H9 (cell line): ENCODE measurements around the gene IDUA. TPM values are rescaled to one million over a fixed set of nuclear protein-coding genes. Genes with fewer than 3 reads are reported as not detected.
A peak's percentile ranks its signal among the peaks of the same experiment; 100 is the strongest.

Source experiments
- DNase-seq: peaks from one replicate; pipeline ENCODE4 v3.0.0-alpha.2; 2017
- H2AFZ ChIP-seq: one replicate; pipeline ENCODE4 v1.6.1; 2013; ENCODE audit warnings: mild to moderate bottlenecking, low read length, control low read depth, moderate library complexity
- H2AK5ac ChIP-seq: 2 replicates; pipeline ENCODE4 v1.6.1; 2013; ENCODE audit warnings: low read length, control low read depth, mixed read lengths; ENCODE audit not compliant: insufficient read length
- H2BK120ac ChIP-seq: one replicate; pipeline ENCODE4 v1.6.1; 2013; ENCODE audit warnings: low read depth, mild to moderate bottlenecking, low read length, control low read depth, inconsistent platforms; ENCODE audit not compliant: poor library complexity, severe bottlenecking
- H2BK12ac ChIP-seq: 2 replicates; pipeline ENCODE4 v1.6.1; 2013; ENCODE audit warnings: low read length, control low read depth, mixed read lengths, low read depth; ENCODE audit not compliant: insufficient read length
- H2BK15ac ChIP-seq: 2 replicates; pipeline ENCODE4 v1.6.1; 2013; ENCODE audit warnings: low read depth, low read length, control low read depth
- H2BK20ac ChIP-seq: one replicate; pipeline ENCODE4 v1.6.1; 2013; ENCODE audit warnings: low read depth, mild to moderate bottlenecking, low read length, control low read depth, inconsistent platforms; ENCODE audit not compliant: poor library complexity, severe bottlenecking
- H2BK5ac ChIP-seq: 2 replicates; pipeline ENCODE4 v1.6.1; 2013; ENCODE audit warnings: low read length, control low read depth, mixed read lengths; ENCODE audit not compliant: insufficient read length
- H3K14ac ChIP-seq: 2 replicates; pipeline ENCODE4 v1.6.1; 2013; ENCODE audit warnings: low read length, control low read depth; ENCODE audit not compliant: insufficient read depth
- H3K18ac ChIP-seq: 2 replicates; pipeline ENCODE4 v1.6.1; 2013; ENCODE audit warnings: low read depth, mild to moderate bottlenecking, mixed read lengths, low read length, control low read depth; ENCODE audit not compliant: insufficient read length
- H3K23ac ChIP-seq: 2 replicates; pipeline ENCODE4 v1.6.1; 2013; ENCODE audit warnings: low read length, control low read depth, mixed read lengths, low read depth; ENCODE audit not compliant: insufficient read length
- H3K23me2 ChIP-seq: 2 replicates; pipeline ENCODE4 v1.6.1; 2013; ENCODE audit warnings: low read depth, mild to moderate bottlenecking, mixed read lengths, low read length, control low read depth; ENCODE audit not compliant: insufficient read length, poor library complexity, severe bottlenecking
- H3K27ac ChIP-seq: 2 replicates; pipeline ENCODE4 v1.5.1; 2013; ENCODE audit warnings: low read length, control low read depth, mixed read lengths, low read depth; ENCODE audit not compliant: insufficient read length
- H3K27me3 ChIP-seq: 2 replicates; pipeline ENCODE4 v1.6.1; 2013; ENCODE audit warnings: low read length, control low read depth, inconsistent platforms; ENCODE audit not compliant: insufficient read depth
- H3K4ac ChIP-seq: 2 replicates; pipeline ENCODE4 v1.6.1; 2013; ENCODE audit warnings: low read depth, mild to moderate bottlenecking, control low read depth, inconsistent platforms, low read length, moderate library complexity
- H3K4me1 ChIP-seq: 2 replicates; pipeline ENCODE4 v1.6.1; 2013; ENCODE audit warnings: low read length, control low read depth, inconsistent platforms; ENCODE audit not compliant: insufficient read depth
- H3K4me2 ChIP-seq: 2 replicates; pipeline ENCODE4 v1.6.1; 2013; ENCODE audit warnings: low read length, control low read depth, mixed read lengths; ENCODE audit not compliant: insufficient read length, insufficient read depth
- H3K56ac ChIP-seq: 2 replicates; pipeline ENCODE4 v1.6.1; 2013; ENCODE audit warnings: low read depth, mild to moderate bottlenecking, mixed read lengths, low read length, control low read depth; ENCODE audit not compliant: insufficient read length
- H3K79me1 ChIP-seq: 2 replicates; pipeline ENCODE4 v1.6.1; 2013; ENCODE audit warnings: low read depth, mild to moderate bottlenecking, moderate library complexity, low read length, control low read depth, inconsistent platforms; ENCODE audit not compliant: insufficient read depth, poor library complexity, severe bottlenecking
- H3K79me2 ChIP-seq: 2 replicates; pipeline ENCODE4 v1.6.1; 2013; ENCODE audit warnings: low read length, control low read depth, inconsistent platforms; ENCODE audit not compliant: insufficient read depth
- H3K9ac ChIP-seq: 2 replicates; pipeline ENCODE4 v1.6.1; 2013; ENCODE audit warnings: low read length, control low read depth, mixed read lengths; ENCODE audit not compliant: insufficient read length; ENCODE audit errors: extremely low read depth
- H3K9me3 ChIP-seq: one replicate; pipeline ENCODE4 v1.6.1; 2013; ENCODE audit warnings: low read depth, low read length, inconsistent platforms; ENCODE audit not compliant: control insufficient read depth
- H3T11ph ChIP-seq: one replicate; pipeline ENCODE4 v1.6.1; 2013; ENCODE audit warnings: mild to moderate bottlenecking, low read length, control low read depth, inconsistent platforms
- H4K20me1 ChIP-seq: one replicate; pipeline ENCODE4 v1.6.1; 2013; ENCODE audit not compliant: control insufficient read depth, insufficient read length, insufficient read depth
- H4K5ac ChIP-seq: 2 replicates; pipeline ENCODE4 v1.6.1; 2013; ENCODE audit warnings: low read depth, mild to moderate bottlenecking, mixed read lengths, low read length, control low read depth; ENCODE audit not compliant: insufficient read length
- H4K8ac ChIP-seq: replicated peaks from 2 replicates; pipeline ENCODE4 v1.6.1; 2013; ENCODE audit warnings: low read length, control low read depth, mixed read lengths, low read depth; ENCODE audit not compliant: insufficient read length
- H4K91ac ChIP-seq: 2 replicates; pipeline ENCODE4 v1.6.1; 2013; ENCODE audit warnings: low read depth, mild to moderate bottlenecking, moderate library complexity, mixed read lengths, low read length, control low read depth; ENCODE audit not compliant: insufficient read length
- H3K27ac Mint-ChIP-seq, 3 experiments: 2 replicates in 2 of 3; 3 replicates in 1 of 3; pipeline ENCODE4 v1.8.0; 2020 to 2021; ENCODE audit warnings: mixed read lengths in 3 of 3, mild to moderate bottlenecking in 1 of 3, moderate library complexity in 1 of 3
- H3K27me3 Mint-ChIP-seq: 2 replicates; pipeline ENCODE4 v1.8.0; 2021; ENCODE audit warnings: low read depth, mild to moderate bottlenecking, moderate library complexity, mixed read lengths
- H3K36me3 Mint-ChIP-seq, 3 experiments: 2 replicates in 2 of 3; 3 replicates in 1 of 3; pipeline ENCODE4 v1.8.0; 2020 to 2021; ENCODE audit warnings: low read depth in 3 of 3, mixed read lengths in 3 of 3; ENCODE audit not compliant: insufficient read depth in 1 of 3
- H3K4me1 Mint-ChIP-seq, 2 experiments: 2 replicates each; pipeline ENCODE4 v1.8.0; 2020; ENCODE audit warnings: mixed read lengths in 2 of 2
- H3K4me3 Mint-ChIP-seq, 2 experiments: 2 replicates in 1 of 2; 3 replicates in 1 of 2; pipeline ENCODE4 v1.8.0; 2020 to 2021; ENCODE audit warnings: mild to moderate bottlenecking in 2 of 2, mixed read lengths in 2 of 2, moderate library complexity in 1 of 2
- H3K9me3 Mint-ChIP-seq, 2 experiments: 2 replicates in 1 of 2; 3 replicates in 1 of 2; pipeline ENCODE4 v1.8.0; 2020; ENCODE audit warnings: mild to moderate bottlenecking in 2 of 2, mixed read lengths in 2 of 2, moderate library complexity in 1 of 2
- WGBS: extraction: QIAGEN DNeasy Blood & Tissue Kit; methylation state at CpG from one replicate; pipeline ENCODE4 v1.1.7; 2013; ENCODE audit warnings: missing lambda C conversion rate, low lambda C conversion rate, mixed read lengths; ENCODE audit not compliant: insufficient read length; ENCODE audit errors: extremely low coverage; 5-methylcytosine and 5-hydroxymethylcytosine counted together
- total RNA-seq: library from RNA; stranded (reverse); gene quantifications from 2 replicates; pipeline ENCODE4 v1.2.1, GENCODE V29; 2021
- TF ChIP-seq, protein P1 (sequence below): fragments of 200-600 bp; sonication (generic); conservative IDR thresholded peaks from 3 replicates; pipeline ENCODE4 v1.8.0; 2021; ENCODE audit warnings: antibody characterized with exemption, mild to moderate bottlenecking

Gene IDUA
- total RNA-seq, 1 experiment from 2014 or later = 14.5 TPM

- H2BK120ac ChIP-seq = no peak overlapping the region
- no peaks in the 10 kb centered on the region for H4K20me1 ChIP-seq
- no peak overlapping the region for H3K4me2 ChIP-seq
- H4K8ac ChIP-seq = no peak overlapping the region
- WGBS = no CpG with 5 or more reads among the region's 63 CpGs
- no peak for DNase-seq
- H3K23ac ChIP-seq = no peak overlapping the region
- no peak overlapping the region for H2BK5ac ChIP-seq
- TF ChIP-seq, protein P1, sequence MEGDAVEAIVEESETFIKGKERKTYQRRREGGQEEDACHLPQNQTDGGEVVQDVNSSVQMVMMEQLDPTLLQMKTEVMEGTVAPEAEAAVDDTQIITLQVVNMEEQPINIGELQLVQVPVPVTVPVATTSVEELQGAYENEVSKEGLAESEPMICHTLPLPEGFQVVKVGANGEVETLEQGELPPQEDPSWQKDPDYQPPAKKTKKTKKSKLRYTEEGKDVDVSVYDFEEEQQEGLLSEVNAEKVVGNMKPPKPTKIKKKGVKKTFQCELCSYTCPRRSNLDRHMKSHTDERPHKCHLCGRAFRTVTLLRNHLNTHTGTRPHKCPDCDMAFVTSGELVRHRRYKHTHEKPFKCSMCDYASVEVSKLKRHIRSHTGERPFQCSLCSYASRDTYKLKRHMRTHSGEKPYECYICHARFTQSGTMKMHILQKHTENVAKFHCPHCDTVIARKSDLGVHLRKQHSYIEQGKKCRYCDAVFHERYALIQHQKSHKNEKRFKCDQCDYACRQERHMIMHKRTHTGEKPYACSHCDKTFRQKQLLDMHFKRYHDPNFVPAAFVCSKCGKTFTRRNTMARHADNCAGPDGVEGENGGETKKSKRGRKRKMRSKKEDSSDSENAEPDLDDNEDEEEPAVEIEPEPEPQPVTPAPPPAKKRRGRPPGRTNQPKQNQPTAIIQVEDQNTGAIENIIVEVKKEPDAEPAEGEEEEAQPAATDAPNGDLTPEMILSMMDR = no peak
- no peak overlapping the region for H3K9ac ChIP-seq
- H3K4ac ChIP-seq = no peak overlapping the region
- peak overlapping the region; percentile 33 to 69; a peak in 2 of 5 replicates for H3K4me3 Mint-ChIP-seq
- H3K27me3 ChIP-seq = peaks cover 32% of the 10 kb centered on the region; the same call in 1 of the 2 replicates
- no peak overlapping the region for H3K27ac ChIP-seq
- no peak overlapping the region for H2BK15ac ChIP-seq
- H4K91ac ChIP-seq = no peak overlapping the region
- H2BK12ac ChIP-seq = no peak overlapping the region
- H3K79me2 ChIP-seq = no peaks in the 10 kb centered on the region
- no peaks in the 10 kb centered on the region for H3K36me3 Mint-ChIP-seq
- no peak overlapping the region for H2AK5ac ChIP-seq
- peaks cover 85% of the 10 kb centered on the region for H3K27me3 Mint-ChIP-seq
- no peak overlapping the region for H3K27ac Mint-ChIP-seq
- H3K56ac ChIP-seq = no peak overlapping the region
- H3K14ac ChIP-seq = no peak overlapping the region; the same call in 1 of the 2 replicates
- no peak overlapping the region for H2AFZ ChIP-seq
- H3K23me2 ChIP-seq = peaks cover 8% of the 10 kb centered on the region
- no peaks in the 10 kb centered on the region for H3K9me3 ChIP-seq
- no peaks in the 10 kb centered on the region for H3K79me1 ChIP-seq
- no peaks in the 10 kb centered on the region for H3K4me1 ChIP-seq
- H3K9me3 Mint-ChIP-seq = peaks cover 4 to 13% of the 10 kb centered on the region in 2 experiments; a peak in 4 of 5 replicates
- no peak overlapping the region for H3T11ph ChIP-seq
- H3K4me1 Mint-ChIP-seq = peaks cover 2 to 3% of the 10 kb centered on the region in 2 experiments; a peak in 3 of 4 replicates
- no peak overlapping the region for H3K18ac ChIP-seq
- H4K5ac ChIP-seq = no peak overlapping the region
- no peak overlapping the region for H2BK20ac ChIP-seq
Observed at GRCh38 chr4:1003271-1004070, 16.6 kb downstream of the IDUA start.
